ENCODE results near the gene DXO. TPM values are rescaled to one million over a fixed set of nuclear protein-coding genes. Genes with fewer than 3 reads are reported as not detected.

DXO gene
- total RNA-seq, 1 experiment from 2014 or later, result 61.6 TPM

DNA sequence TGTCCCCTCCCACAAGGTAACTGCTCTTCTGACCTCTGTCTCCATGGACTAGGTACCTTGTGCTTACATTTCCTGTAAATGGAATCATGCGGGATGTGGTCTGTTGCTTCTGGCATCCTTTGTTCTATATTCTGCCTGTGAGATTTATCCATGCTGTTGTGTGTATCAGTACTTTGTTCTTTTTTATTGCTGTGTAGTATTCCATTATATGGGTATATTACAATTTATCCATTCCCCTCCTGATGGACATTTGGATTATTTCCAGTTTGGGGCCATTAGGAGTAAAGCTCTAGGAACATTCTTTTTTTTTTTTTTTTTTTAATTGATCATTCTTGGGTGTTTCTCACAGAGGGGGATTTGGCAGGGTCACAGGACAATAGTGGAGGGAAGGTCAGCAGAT lies 41.0 kb downstream of the DXO start:
- DNase-seq (ENCODE audit: low spot score), result no peak

DNA sequence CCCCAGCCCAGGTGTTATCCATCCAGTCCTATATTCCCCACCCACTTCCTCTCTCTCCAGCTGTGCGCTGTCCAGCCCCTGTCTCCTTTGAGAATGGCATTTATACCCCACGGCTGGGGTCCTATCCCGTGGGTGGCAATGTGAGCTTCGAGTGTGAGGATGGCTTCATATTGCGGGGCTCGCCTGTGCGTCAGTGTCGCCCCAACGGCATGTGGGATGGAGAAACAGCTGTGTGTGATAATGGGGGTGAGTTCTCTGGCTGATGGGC lies 43.3 kb downstream of the DXO start:
- no peak for DNase-seq (ENCODE audit: low spot score)

DNA sequence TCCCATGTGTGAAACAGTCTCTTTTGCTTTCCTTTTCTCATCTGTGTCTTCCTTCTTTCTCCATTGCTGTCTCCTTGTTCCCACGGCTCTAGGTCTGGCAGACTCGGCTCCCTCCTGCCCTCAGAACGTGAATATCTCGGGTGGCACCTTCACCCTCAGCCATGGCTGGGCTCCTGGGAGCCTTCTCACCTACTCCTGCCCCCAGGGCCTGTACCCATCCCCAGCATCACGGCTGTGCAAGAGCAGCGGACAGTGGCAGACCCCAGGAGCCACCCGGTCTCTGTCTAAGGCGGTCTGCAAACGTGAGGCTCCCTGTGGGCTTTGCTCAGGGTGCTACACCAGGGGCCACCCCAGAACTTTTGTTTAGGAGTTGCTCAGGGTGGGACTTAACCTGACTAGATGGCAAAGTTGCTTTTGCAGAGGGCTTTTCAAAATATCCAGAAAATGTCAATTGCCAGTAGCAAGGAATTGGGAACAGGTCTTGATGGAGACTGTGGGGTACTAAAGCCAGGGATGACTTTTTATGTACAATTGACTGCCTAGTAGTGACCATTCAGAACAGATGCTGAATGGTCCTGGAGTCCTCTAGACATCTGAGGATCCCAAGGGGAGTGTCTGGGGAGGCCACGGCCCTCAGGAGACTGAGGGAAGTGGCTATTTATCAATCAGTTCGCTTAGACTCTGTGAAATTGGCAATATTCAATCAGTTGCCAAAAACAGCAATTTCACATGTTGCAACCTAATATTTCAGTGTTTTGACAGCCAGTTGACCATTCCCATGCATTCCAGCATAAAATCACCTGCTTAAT lies 43.9 kb downstream of the DXO start:
- no peak for DNase-seq (ENCODE audit: low spot score)

DNA sequence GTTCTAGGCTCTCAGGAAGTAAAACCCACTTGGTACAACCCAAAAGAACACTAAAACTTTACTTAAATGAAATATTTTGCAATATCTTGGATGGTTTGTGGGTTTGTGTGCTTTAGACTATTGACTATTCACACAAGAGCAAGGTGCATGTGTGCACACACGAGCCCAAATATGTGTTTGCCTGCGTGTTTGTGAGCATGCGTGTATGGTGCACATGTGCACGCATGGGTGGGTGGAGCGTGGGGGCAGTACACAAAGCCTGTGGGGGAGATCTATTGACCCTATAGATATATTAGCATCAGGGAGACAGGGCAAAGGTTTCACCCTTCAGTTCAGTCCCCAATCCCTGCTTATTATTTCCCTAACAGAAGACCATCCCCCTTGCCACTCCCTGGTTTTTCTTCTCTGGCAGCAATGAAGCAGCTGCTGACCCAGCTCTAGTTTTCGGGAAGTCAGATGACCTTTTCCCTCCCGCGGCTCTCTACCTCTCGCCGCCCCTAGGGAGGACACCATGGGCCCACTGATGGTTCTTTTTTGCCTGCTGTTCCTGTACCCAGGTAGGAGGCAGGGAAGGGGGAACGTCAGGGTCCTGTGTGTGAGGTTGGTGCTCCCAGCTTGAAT lies 44.6 kb downstream of the DXO start, which contains the start of gene C2:
TSS of gene C2 (plus strand) at position 476 of the 621 bp plus-strand sequence. CDS start at position 512, 36 bp downstream.
- DNase-seq (ENCODE audit: low spot score), result no peak

DNA sequence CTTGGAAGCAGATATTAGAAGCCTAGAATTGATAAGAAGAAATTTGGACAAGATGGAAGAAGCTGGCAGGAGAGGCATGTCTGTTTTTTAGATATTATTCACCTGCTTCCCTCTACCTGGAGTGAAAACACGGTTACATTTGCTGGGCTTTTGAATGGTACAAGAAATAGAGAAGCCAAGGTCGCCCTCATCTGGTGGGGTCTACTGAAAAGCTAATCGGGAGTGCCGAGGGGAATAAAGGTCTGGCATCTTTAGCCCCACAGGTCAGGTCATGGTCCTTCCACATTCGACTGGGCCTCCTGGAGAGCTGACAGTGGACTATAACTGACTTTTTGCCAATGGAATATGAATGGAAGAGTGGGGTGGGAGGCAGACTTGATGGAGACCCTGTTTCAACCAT lies 49.0 kb downstream of the DXO start:
- DNase-seq (ENCODE audit: low spot score), result peak; percentile 47

DNA sequence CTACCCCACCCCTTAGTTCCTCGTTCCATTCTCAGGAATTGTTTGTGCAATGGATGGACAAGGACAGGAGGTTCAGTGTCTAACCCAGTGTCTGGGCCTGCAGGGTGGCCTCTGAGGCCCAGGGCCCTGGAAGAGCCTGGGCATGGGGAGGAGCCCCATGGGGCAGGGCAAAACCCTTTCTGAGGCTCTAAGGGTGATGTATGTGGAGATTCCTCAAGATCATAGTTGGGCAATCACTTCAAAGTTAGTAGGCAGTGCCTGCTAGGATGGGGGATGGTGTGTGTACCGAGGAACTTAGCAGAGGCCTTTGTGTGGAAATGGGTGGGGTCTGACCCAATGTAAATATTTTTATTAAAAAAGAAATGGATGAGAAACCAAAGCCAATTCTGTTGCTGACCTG lies 51.1 kb downstream of the DXO start:
- no peak for DNase-seq (ENCODE audit: low spot score)

Small RNA genes lying within 50 kb of the gene (small RNA-seq; reads per million reads assigned to genes)
- not detected for gene AL645922.1

Other genes starting within 250 kb of the DXO start
- 0.18 TPM in 1 of 2 replicates, not detected in the other for gene MPIG6B, start 248.8 kb downstream of the DXO start, total RNA-seq (2014; rRNA removed; shearing (Covaris generic))
- 107 and 116 TPM in 2 replicates for gene DDAH2, start 242.8 kb downstream of the DXO start, total RNA-seq (2014; rRNA removed; shearing (Covaris generic))
- gene CLIC1, start 235.6 kb downstream of the DXO start, total RNA-seq (2014; rRNA removed; shearing (Covaris generic)), result 914 and 960 TPM in 2 replicates
- 19.6 and 20.9 TPM in 2 replicates for gene MSH5, start 232.1 kb downstream of the DXO start, total RNA-seq (2014; rRNA removed; shearing (Covaris generic))
- gene SAPCD1, start 209.5 kb downstream of the DXO start, total RNA-seq (2014; rRNA removed; shearing (Covaris generic)), result 6.3 and 11.6 TPM in 2 replicates
- gene VWA7, start 194.8 kb downstream of the DXO start, total RNA-seq (2014; rRNA removed; shearing (Covaris generic)), result 5.6 and 11.2 TPM in 2 replicates
- 128 and 138 TPM in 2 replicates for gene VARS1, start 176.4 kb downstream of the DXO start, total RNA-seq (2014; rRNA removed; shearing (Covaris generic))
- gene LSM2, start 165.2 kb downstream of the DXO start, total RNA-seq (2014; rRNA removed; shearing (Covaris generic)), result 77.4 and 93.6 TPM in 2 replicates
- 0.64 and 1.3 TPM in 2 replicates for gene HSPA1L, start 156.9 kb downstream of the DXO start, total RNA-seq (2014; rRNA removed; shearing (Covaris generic))
- 379 and 403 TPM in 2 replicates for gene HSPA1A, start 156.6 kb downstream of the DXO start, total RNA-seq (2014; rRNA removed; shearing (Covaris generic))
- 655 TPM in 2 replicates for gene HSPA1B, start 144.4 kb downstream of the DXO start, total RNA-seq (2014; rRNA removed; shearing (Covaris generic))
- gene NEU1, start 109.3 kb downstream of the DXO start, total RNA-seq (2014; rRNA removed; shearing (Covaris generic)), result 82.3 and 87.1 TPM in 2 replicates
- gene SLC44A4, start 93.1 kb downstream of the DXO start, total RNA-seq (2014; rRNA removed; shearing (Covaris generic)), result 101 and 124 TPM in 2 replicates
- 85.9 and 98.5 TPM in 2 replicates for gene EHMT2, start 74.4 kb downstream of the DXO start, total RNA-seq (2014; rRNA removed; shearing (Covaris generic))
- 12.6 and 13.6 TPM in 2 replicates for gene ZBTB12, start 70.1 kb downstream of the DXO start, total RNA-seq (2014; rRNA removed; shearing (Covaris generic))
- gene C2, start 44.4 kb downstream of the DXO start, total RNA-seq (2014; rRNA removed; shearing (Covaris generic)), result 0.28 and 0.91 TPM in 2 replicates
- 2.0 and 2.6 TPM in 2 replicates for gene CFB, start 26.0 kb downstream of the DXO start, total RNA-seq (2014; rRNA removed; shearing (Covaris generic))
- 85.4 and 103 TPM in 2 replicates for gene NELFE, start 13.2 kb downstream of the DXO start, total RNA-seq (2014; rRNA removed; shearing (Covaris generic))
- gene SKIC2, start 13.0 kb downstream of the DXO start, total RNA-seq (2014; rRNA removed; shearing (Covaris generic)), result 62.5 and 66.2 TPM in 2 replicates
- 0.57 and 1.9 TPM in 2 replicates for gene C4A, start 9.9 kb upstream of the DXO start, total RNA-seq (2014; rRNA removed; shearing (Covaris generic))
- 1.4 and 1.9 TPM in 2 replicates for gene C4B, start 42.7 kb upstream of the DXO start, total RNA-seq (2014; rRNA removed; shearing (Covaris generic))
- not detected in 2 replicates for gene CYP21A2, start 66.3 kb upstream of the DXO start, total RNA-seq (2014; rRNA removed; shearing (Covaris generic))
- gene TNXB, start 137.2 kb upstream of the DXO start, total RNA-seq (2014; rRNA removed; shearing (Covaris generic)), result 0.03 TPM in 1 of 2 replicates, not detected in the other
- 55.7 and 60.0 TPM in 2 replicates for gene ATF6B, start 156.1 kb upstream of the DXO start, total RNA-seq (2014; rRNA removed; shearing (Covaris generic))
- 5.2 and 7.4 TPM in 2 replicates for gene FKBPL, start 158.2 kb upstream of the DXO start, total RNA-seq (2014; rRNA removed; shearing (Covaris generic))
- not detected in 2 replicates for gene PRRT1, start 179.8 kb upstream of the DXO start, total RNA-seq (2014; rRNA removed; shearing (Covaris generic))
- gene PPT2, start 182.0 kb upstream of the DXO start, total RNA-seq (2014; rRNA removed; shearing (Covaris generic)), result 19.7 and 56.2 TPM in 2 replicates
- 4.5 and 6.6 TPM in 2 replicates for gene EGFL8, start 192.5 kb upstream of the DXO start, total RNA-seq (2014; rRNA removed; shearing (Covaris generic))
- gene AGPAT1, start 203.9 kb upstream of the DXO start, total RNA-seq (2014; rRNA removed; shearing (Covaris generic)), result 48.6 and 52.8 TPM in 2 replicates
- 45.4 and 50.5 TPM in 2 replicates for gene RNF5, start 206.3 kb upstream of the DXO start, total RNA-seq (2014; rRNA removed; shearing (Covaris generic))
- 3.0 and 4.9 TPM in 2 replicates for gene AGER, start 212.1 kb upstream of the DXO start, total RNA-seq (2014; rRNA removed; shearing (Covaris generic))
- gene PBX2, start 218.1 kb upstream of the DXO start, total RNA-seq (2014; rRNA removed; shearing (Covaris generic)), result 16.6 and 18.7 TPM in 2 replicates
- 2.2 and 4.7 TPM in 2 replicates for gene GPSM3, start 220.5 kb upstream of the DXO start, total RNA-seq (2014; rRNA removed; shearing (Covaris generic))